Measurements from ENCODE around the gene BNC2.

Gene BNC2

GRCh38 chr9:16530669-16531642 lies 339.5 kb downstream of the BNC2 start:
- no peak for DNase-seq

- no peak for DNase-seq
Observed at GRCh38 chr9:16527573-16527972, 342.9 kb downstream of the BNC2 start.

GRCh38 chr9:16526380-16526779 lies 344.1 kb downstream of the BNC2 start:
- no peak for DNase-seq

GRCh38 chr9:16524823-16525222 lies 345.6 kb downstream of the BNC2 start:
- DNase-seq: no peak

GRCh38 chr9:16524078-16524477 lies 346.4 kb downstream of the BNC2 start:
- no peak for DNase-seq

GRCh38 chr9:16521868-16522411 lies 348.5 kb downstream of the BNC2 start:
- no peak for DNase-seq

GRCh38 chr9:16519001-16519400 lies 351.5 kb downstream of the BNC2 start:
- no peak for DNase-seq

- DNase-seq: no peak
Observed at GRCh38 chr9:16516891-16517290, 353.6 kb downstream of the BNC2 start.

- no peak for DNase-seq
Observed at GRCh38 chr9:16515879-16516301, 354.6 kb downstream of the BNC2 start.

GRCh38 chr9:16515207-16515606 lies 355.3 kb downstream of the BNC2 start:
- DNase-seq: no peak

GRCh38 chr9:16514131-16514530 lies 356.3 kb downstream of the BNC2 start:
- no peak for DNase-seq

- DNase-seq: no peak
Observed at GRCh38 chr9:16512281-16512680, 358.2 kb downstream of the BNC2 start.

GRCh38 chr9:16510482-16510881 lies 360.0 kb downstream of the BNC2 start:
- no peak for DNase-seq

- DNase-seq: no peak
Observed at GRCh38 chr9:16509997-16510396, 360.5 kb downstream of the BNC2 start.

GRCh38 chr9:16505199-16505598 lies 365.3 kb downstream of the BNC2 start:
- no peak for DNase-seq

- no peak for DNase-seq
Observed at GRCh38 chr9:16501726-16502125, 368.7 kb downstream of the BNC2 start.

- no peak for DNase-seq
Observed at GRCh38 chr9:16501141-16501540, 369.3 kb downstream of the BNC2 start.

GRCh38 chr9:16500386-16500785 lies 370.1 kb downstream of the BNC2 start:
- no peak for DNase-seq

- DNase-seq: no peak
Observed at GRCh38 chr9:16499892-16500291, 370.6 kb downstream of the BNC2 start.

GRCh38 chr9:16496908-16497307 lies 373.6 kb downstream of the BNC2 start:
- no peak for DNase-seq

- DNase-seq: no peak
Observed at GRCh38 chr9:16487915-16488314, 382.6 kb downstream of the BNC2 start.

GRCh38 chr9:16485575-16486321 lies 384.7 kb downstream of the BNC2 start:
- DNase-seq: no peak

GRCh38 chr9:16485160-16485559 lies 385.3 kb downstream of the BNC2 start:
- no peak for DNase-seq

- no peak for DNase-seq
Observed at GRCh38 chr9:16484744-16485143, 385.7 kb downstream of the BNC2 start.
